ENCODE results near the gene CNN2.

- TF ChIP-seq POLR2A (IDR thresholded peaks at IDR 0.05; ENCODE audit: low read length) (no peak), CTCF (IDR thresholded peaks at IDR 0.05) (no peak), REST (IDR thresholded peaks at IDR 0.05) (no peak), JUNB (IDR thresholded peaks at IDR 0.05) (no peak), SMC3 (IDR thresholded peaks at IDR 0.05) (no peak), ESRRA (IDR thresholded peaks at IDR 0.05; ENCODE audit: borderline replicate concordance, low read length) (no peak), POLR2AphosphoS2 (conservative IDR thresholded peaks at IDR 0.05; ENCODE audit: low read length) (no peak), EHMT2 (IDR thresholded peaks at IDR 0.05; ENCODE audit: low read depth) (no peak)
Measured at GRCh38 chr19:1042689-1043511, 16.5 kb downstream of the CNN2 start.
